Measurements from ENCODE around the gene EYS.

Gene EYS

GRCh38 chr6:64691064-64691463 is 1016.0 kb downstream of the EYS start:
- Histone ChIP-seq H3K27me3 (ENCODE audit: control insufficient read depth, low read length) (no peaks in the 10 kb centered on the region), H3K27ac (ENCODE audit: low read depth, low read length) (no peak overlapping the region), H3K4me1 (ENCODE audit: control insufficient read depth, low read length) (no peaks in the 10 kb centered on the region), H3K9me3 (ENCODE audit: control insufficient read depth, insufficient read depth, low read length) (peaks cover 5% of the 10 kb centered on the region; the same call in 1 of the 2 replicates), H3K4me2 (ENCODE audit: low read length) (no peak overlapping the region), H3K36me3 (ENCODE audit: control insufficient read depth, low read length) (no peaks in the 10 kb centered on the region), H3K79me2 (ENCODE audit: control insufficient read depth, low read length) (no peaks in the 10 kb centered on the region), H3K4me3 (ENCODE audit: low read length) (no peak overlapping the region), H3K9me2 (replicated peaks; ENCODE audit: control insufficient read depth, low read length) (no peaks in the 10 kb centered on the region), H4K20me1 (ENCODE audit: control insufficient read depth, insufficient read depth, low read depth, low read length) (no peaks in the 10 kb centered on the region), H3F3A (ENCODE audit: control insufficient read depth, insufficient read depth) (no peaks in the 10 kb centered on the region)
- no peak for TF ChIP-seq EZH2phosphoT487 (IDR thresholded peaks at IDR 0.05; ENCODE audit: borderline replicate concordance, low read length)
- TF ChIP-seq, protein P1, sequence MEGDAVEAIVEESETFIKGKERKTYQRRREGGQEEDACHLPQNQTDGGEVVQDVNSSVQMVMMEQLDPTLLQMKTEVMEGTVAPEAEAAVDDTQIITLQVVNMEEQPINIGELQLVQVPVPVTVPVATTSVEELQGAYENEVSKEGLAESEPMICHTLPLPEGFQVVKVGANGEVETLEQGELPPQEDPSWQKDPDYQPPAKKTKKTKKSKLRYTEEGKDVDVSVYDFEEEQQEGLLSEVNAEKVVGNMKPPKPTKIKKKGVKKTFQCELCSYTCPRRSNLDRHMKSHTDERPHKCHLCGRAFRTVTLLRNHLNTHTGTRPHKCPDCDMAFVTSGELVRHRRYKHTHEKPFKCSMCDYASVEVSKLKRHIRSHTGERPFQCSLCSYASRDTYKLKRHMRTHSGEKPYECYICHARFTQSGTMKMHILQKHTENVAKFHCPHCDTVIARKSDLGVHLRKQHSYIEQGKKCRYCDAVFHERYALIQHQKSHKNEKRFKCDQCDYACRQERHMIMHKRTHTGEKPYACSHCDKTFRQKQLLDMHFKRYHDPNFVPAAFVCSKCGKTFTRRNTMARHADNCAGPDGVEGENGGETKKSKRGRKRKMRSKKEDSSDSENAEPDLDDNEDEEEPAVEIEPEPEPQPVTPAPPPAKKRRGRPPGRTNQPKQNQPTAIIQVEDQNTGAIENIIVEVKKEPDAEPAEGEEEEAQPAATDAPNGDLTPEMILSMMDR (IDR thresholded peaks at IDR 0.05; ENCODE audit: low read depth, low read length, poor library complexity, severe bottlenecking), result no peak

DNA sequence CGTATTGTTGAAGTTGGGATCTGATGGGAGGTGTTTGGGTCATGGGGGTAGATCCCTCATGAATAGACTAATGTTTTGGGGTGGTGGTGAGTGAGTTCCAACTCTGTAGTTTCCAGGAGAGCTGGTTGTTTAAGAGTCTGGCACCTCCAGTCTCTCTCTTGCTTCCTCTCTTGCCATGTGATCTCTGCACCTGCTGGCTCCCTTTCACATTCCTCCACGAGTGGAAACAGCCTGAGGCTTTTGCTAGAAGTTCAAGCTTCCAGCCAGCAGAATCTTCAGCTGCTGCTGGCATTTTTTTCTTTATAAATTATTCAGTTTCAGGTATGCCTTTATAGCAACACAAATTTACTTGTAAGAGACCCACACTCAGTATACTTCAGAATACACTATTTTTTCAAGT is 1021.6 kb downstream of the EYS start:
- Histone ChIP-seq H3K79me2 (ENCODE audit: control insufficient read depth, low read length) (no peaks in the 10 kb centered on the region), H3K4me2 (ENCODE audit: low read length) (no peak overlapping the region), H3K36me3 (ENCODE audit: control insufficient read depth, low read length) (no peaks in the 10 kb centered on the region), H3F3A (ENCODE audit: control insufficient read depth, insufficient read depth) (no peaks in the 10 kb centered on the region), H3K4me1 (ENCODE audit: control insufficient read depth, low read length) (no peaks in the 10 kb centered on the region), H4K20me1 (ENCODE audit: control insufficient read depth, insufficient read depth, low read depth, low read length) (no peaks in the 10 kb centered on the region), H3K27ac (ENCODE audit: low read depth, low read length) (no peak overlapping the region), H3K27me3 (ENCODE audit: control insufficient read depth, low read length) (no peaks in the 10 kb centered on the region), H3K9me3 (ENCODE audit: control insufficient read depth, insufficient read depth, low read length) (no peaks in the 10 kb centered on the region), H3K4me3 (ENCODE audit: low read length) (no peak overlapping the region), H3K9me2 (replicated peaks; ENCODE audit: control insufficient read depth, low read length) (no peaks in the 10 kb centered on the region)
- TF ChIP-seq, protein P1 (IDR thresholded peaks at IDR 0.05; ENCODE audit: low read depth, low read length, poor library complexity, severe bottlenecking), result no peak
- no peak for TF ChIP-seq EZH2phosphoT487 (IDR thresholded peaks at IDR 0.05; ENCODE audit: borderline replicate concordance, low read length)

GRCh38 chr6:64683682-64684081 is 1023.3 kb downstream of the EYS start:
- Histone ChIP-seq H3F3A (ENCODE audit: control insufficient read depth, insufficient read depth) (no peaks in the 10 kb centered on the region), H3K4me2 (ENCODE audit: low read length) (no peak overlapping the region), H3K36me3 (ENCODE audit: control insufficient read depth, low read length) (no peaks in the 10 kb centered on the region), H3K4me1 (ENCODE audit: control insufficient read depth, low read length) (no peaks in the 10 kb centered on the region), H3K4me3 (ENCODE audit: low read length) (no peak overlapping the region), H3K9me2 (replicated peaks; ENCODE audit: control insufficient read depth, low read length) (no peaks in the 10 kb centered on the region), H3K79me2 (ENCODE audit: control insufficient read depth, low read length) (no peaks in the 10 kb centered on the region), H4K20me1 (ENCODE audit: control insufficient read depth, insufficient read depth, low read depth, low read length) (no peaks in the 10 kb centered on the region), H3K27ac (ENCODE audit: low read depth, low read length) (no peak overlapping the region), H3K27me3 (ENCODE audit: control insufficient read depth, low read length) (no peaks in the 10 kb centered on the region), H3K9me3 (ENCODE audit: control insufficient read depth, insufficient read depth, low read length) (no peaks in the 10 kb centered on the region)
- TF ChIP-seq EZH2phosphoT487 (IDR thresholded peaks at IDR 0.05; ENCODE audit: borderline replicate concordance, low read length), result no peak
- TF ChIP-seq, protein P1 (IDR thresholded peaks at IDR 0.05; ENCODE audit: low read depth, low read length, poor library complexity, severe bottlenecking), result no peak
